Measurements from ENCODE around the gene OR10K2.

Gene OR10K2

GRCh38 chr1:158371188-158371953, 54.7 kb downstream of the OR10K2 start:
- no peak for DNase-seq (ENCODE audit: low read depth, low spot score)
